OCI-LY1 (cell line): Measurements from ENCODE around the gene SERPINE1.

Experiments
- H2AFZ ChIP-seq: fragments of 200-600 bp; sonication (generic), shearing (Covaris generic); 2 replicates; pipeline ENCODE4 v1.6.0; 2014; ENCODE audit warnings: antibody characterized with exemption, mild to moderate bottlenecking, low read length
- H3F3A ChIP-seq: fragments of 200-600 bp; sonication (generic), shearing (Covaris generic); 2 replicates; pipeline ENCODE4 v1.6.0; 2014; ENCODE audit warnings: mild to moderate bottlenecking, antibody characterized with exemption, low read length, moderate library complexity; ENCODE audit not compliant: insufficient read depth
- H3K27ac ChIP-seq: fragments of 200-600 bp; sonication (generic); 2 replicates; pipeline ENCODE4 v1.5.1; 2014; ENCODE audit warnings: low read length, mixed run types, mild to moderate bottlenecking, low read depth; ENCODE audit not compliant: poor library complexity, severe bottlenecking
- H3K27me3 ChIP-seq: fragments of 200-600 bp; sonication (generic); 2 replicates; pipeline ENCODE4 v1.6.0; 2014; ENCODE audit warnings: antibody characterized with exemption, mild to moderate bottlenecking, low read length, moderate library complexity; ENCODE audit not compliant: insufficient read depth
- H3K36me3 ChIP-seq: fragments of 200-600 bp; sonication (generic); 2 replicates; pipeline ENCODE4 v1.6.1; 2014; ENCODE audit warnings: mild to moderate bottlenecking, antibody characterized with exemption, low read length, moderate library complexity, mixed read lengths; ENCODE audit not compliant: insufficient read depth
- H3K4me1 ChIP-seq: fragments of 200-600 bp; sonication (generic); 2 replicates; pipeline ENCODE4 v1.5.1; 2014; ENCODE audit warnings: mild to moderate bottlenecking, low read length, moderate library complexity; ENCODE audit not compliant: insufficient read depth, severe bottlenecking
- H3K4me2 ChIP-seq: fragments of 200-600 bp; sonication (generic), shearing (Covaris generic); 2 replicates; pipeline ENCODE4 v1.6.1; 2014; ENCODE audit warnings: low read length
- H3K4me3 ChIP-seq: fragments of 200-600 bp; sonication (generic); 2 replicates; pipeline ENCODE4 v1.5.1; 2014; ENCODE audit warnings: low read length, low read depth, mild to moderate bottlenecking, mixed read lengths; ENCODE audit not compliant: poor library complexity, severe bottlenecking
- H3K79me2 ChIP-seq: fragments of 200-600 bp; shearing (Covaris generic); 2 replicates; pipeline ENCODE4 v1.6.1; 2016; ENCODE audit warnings: mixed run types, low read length, mixed read lengths; ENCODE audit not compliant: insufficient read depth
- H3K9ac ChIP-seq: fragments of 200-600 bp; sonication (generic), shearing (Covaris generic); 2 replicates; pipeline ENCODE4 v1.6.1; 2014; ENCODE audit warnings: mild to moderate bottlenecking, low read length, mixed read lengths
- H3K9me2 ChIP-seq: fragments of 200-600 bp; sonication (generic), shearing (Covaris generic); 2 replicates; pipeline ENCODE4 v1.6.1; 2014; ENCODE audit warnings: low read depth, mild to moderate bottlenecking, low read length, mixed read lengths
- H3K9me3 ChIP-seq: fragments of 200-600 bp; shearing (Covaris generic); 2 replicates; pipeline ENCODE4 v1.6.1; 2014; ENCODE audit warnings: low read length, mixed read lengths
- H4K20me1 ChIP-seq: fragments of 200-600 bp; sonication (generic), shearing (Covaris generic); 2 replicates; pipeline ENCODE4 v1.6.0; 2016; ENCODE audit warnings: mild to moderate bottlenecking, low read length; ENCODE audit not compliant: insufficient read depth
- EZH2 ChIP-seq: fragments of 200-600 bp; sonication (generic), shearing (Covaris generic); IDR thresholded peaks from 2 replicates; pipeline ENCODE4 v1.8.0; 2017; ENCODE audit warnings: borderline replicate concordance, mixed run types, mild to moderate bottlenecking, antibody characterized with exemption, low read length, moderate library complexity, mixed read lengths
- TF ChIP-seq, protein P1 (sequence below): fragments of 200-600 bp; sonication (generic), shearing (Covaris generic); IDR thresholded peaks from 2 replicates; pipeline ENCODE4 v1.5.1; 2017; ENCODE audit warnings: mild to moderate bottlenecking, antibody characterized with exemption, low read length, moderate library complexity, mixed read lengths

Gene SERPINE1

DNA sequence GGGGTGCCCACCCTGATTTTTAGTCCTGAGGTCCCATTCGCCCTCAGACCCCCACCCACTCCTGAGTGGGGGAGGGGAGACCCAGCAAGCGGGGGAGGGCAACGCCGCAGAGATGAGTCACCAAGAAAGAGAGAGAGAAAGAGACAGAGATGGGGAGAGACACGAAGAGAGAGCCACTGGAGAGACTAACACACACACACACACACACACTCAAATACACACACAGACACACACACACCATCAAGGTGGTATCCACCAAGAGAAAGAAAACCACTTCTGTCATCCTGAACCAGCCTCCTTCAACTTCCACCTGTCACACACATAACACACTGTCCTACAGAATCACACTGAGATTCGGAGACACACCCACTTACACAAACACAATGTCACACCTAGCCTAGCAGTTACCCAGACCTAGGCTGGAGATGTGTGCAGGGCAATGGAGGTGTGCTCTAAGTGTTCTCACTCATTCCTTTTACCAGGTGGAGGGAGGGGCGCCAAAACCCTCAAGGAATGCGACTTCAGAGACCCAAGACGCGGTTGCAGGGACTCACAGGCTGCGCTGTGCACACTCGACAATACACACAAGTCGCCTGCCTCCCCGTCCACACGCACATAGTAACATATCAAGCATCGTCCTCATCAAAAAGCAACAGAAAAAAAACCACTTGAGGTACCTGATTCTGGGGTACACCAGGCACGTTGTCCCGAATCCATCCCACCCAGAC is 42.4 kb downstream of the SERPINE1 start:
- Histone ChIP-seq H3K27me3 (peaks cover 10% of the 10 kb centered on the region), H3F3A (no peaks in the 10 kb centered on the region)

DNA sequence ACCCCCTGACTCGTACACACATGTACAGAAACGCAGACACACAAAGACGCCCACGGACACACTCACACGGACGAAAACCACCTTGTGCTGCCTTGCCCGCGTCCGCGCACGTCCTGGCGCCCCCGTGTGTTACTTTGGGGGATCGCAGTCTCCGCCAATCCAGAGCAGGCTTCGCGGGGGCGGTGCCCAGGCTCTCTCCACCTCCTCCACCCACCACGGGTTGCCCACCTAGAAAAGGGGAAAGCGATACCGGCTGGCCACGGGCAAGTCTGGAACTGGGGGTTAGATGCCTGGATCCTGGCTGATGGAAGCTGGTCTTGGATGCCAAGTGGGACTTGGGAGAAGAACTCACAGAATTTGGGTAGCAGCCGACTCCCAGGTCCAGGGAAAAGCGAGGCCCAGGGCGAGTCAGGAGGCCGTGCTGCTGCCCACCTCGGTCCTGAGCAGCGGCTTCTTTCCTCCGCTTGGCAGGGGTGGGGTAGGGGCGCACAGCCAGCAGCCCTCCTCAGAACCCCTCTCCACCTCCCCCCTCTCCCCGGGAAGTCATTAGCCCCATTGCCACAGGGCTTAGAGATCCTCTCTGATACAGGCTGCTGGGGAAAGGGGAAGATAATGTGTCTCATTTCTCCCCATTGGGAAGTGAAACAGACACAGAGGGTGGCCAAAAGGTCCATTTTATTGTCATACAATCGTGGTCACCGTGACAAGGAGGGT is 43.1 kb downstream of the SERPINE1 start:
- H3K4me1 ChIP-seq: peaks cover 6% of the 10 kb centered on the region
- H3K9me2 ChIP-seq: no peaks in the 10 kb centered on the region
- peak overlapping the region; percentile 10; the same call in 1 of the 2 replicates for H3K4me2 ChIP-seq
- H3K36me3 ChIP-seq: no peaks in the 10 kb centered on the region
- H3K27me3 ChIP-seq: peaks cover 10% of the 10 kb centered on the region
- H3K79me2 ChIP-seq: no peaks in the 10 kb centered on the region
- TF ChIP-seq, protein P1, sequence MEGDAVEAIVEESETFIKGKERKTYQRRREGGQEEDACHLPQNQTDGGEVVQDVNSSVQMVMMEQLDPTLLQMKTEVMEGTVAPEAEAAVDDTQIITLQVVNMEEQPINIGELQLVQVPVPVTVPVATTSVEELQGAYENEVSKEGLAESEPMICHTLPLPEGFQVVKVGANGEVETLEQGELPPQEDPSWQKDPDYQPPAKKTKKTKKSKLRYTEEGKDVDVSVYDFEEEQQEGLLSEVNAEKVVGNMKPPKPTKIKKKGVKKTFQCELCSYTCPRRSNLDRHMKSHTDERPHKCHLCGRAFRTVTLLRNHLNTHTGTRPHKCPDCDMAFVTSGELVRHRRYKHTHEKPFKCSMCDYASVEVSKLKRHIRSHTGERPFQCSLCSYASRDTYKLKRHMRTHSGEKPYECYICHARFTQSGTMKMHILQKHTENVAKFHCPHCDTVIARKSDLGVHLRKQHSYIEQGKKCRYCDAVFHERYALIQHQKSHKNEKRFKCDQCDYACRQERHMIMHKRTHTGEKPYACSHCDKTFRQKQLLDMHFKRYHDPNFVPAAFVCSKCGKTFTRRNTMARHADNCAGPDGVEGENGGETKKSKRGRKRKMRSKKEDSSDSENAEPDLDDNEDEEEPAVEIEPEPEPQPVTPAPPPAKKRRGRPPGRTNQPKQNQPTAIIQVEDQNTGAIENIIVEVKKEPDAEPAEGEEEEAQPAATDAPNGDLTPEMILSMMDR: peak; percentile 98
- no peak for TF ChIP-seq EZH2
- H2AFZ ChIP-seq: no peak overlapping the region
- no peak overlapping the region for H3K9ac ChIP-seq
- H3F3A ChIP-seq: no peaks in the 10 kb centered on the region
- no peaks in the 10 kb centered on the region for H4K20me1 ChIP-seq
- no peak overlapping the region for H3K27ac ChIP-seq
- no peaks in the 10 kb centered on the region for H3K9me3 ChIP-seq
- H3K4me3 ChIP-seq: no peak overlapping the region

More for the DNA sequence above, 42.4 kb downstream of the SERPINE1 start:
- Histone ChIP-seq H3K4me3 (no peak overlapping the region), H3K36me3 (no peaks in the 10 kb centered on the region), H4K20me1 (no peaks in the 10 kb centered on the region), H3K4me2 (peak overlapping the region; percentile 10; the same call in 1 of the 2 replicates), H3K9me2 (no peaks in the 10 kb centered on the region), H3K9me3 (no peaks in the 10 kb centered on the region), H2AFZ (no peak overlapping the region), H3K27ac (no peak overlapping the region), H3K9ac (no peak overlapping the region), H3K4me1 (peaks cover 6% of the 10 kb centered on the region), H3K79me2 (no peaks in the 10 kb centered on the region)
- TF ChIP-seq, protein P1: no peak
- no peak for TF ChIP-seq EZH2

DNA sequence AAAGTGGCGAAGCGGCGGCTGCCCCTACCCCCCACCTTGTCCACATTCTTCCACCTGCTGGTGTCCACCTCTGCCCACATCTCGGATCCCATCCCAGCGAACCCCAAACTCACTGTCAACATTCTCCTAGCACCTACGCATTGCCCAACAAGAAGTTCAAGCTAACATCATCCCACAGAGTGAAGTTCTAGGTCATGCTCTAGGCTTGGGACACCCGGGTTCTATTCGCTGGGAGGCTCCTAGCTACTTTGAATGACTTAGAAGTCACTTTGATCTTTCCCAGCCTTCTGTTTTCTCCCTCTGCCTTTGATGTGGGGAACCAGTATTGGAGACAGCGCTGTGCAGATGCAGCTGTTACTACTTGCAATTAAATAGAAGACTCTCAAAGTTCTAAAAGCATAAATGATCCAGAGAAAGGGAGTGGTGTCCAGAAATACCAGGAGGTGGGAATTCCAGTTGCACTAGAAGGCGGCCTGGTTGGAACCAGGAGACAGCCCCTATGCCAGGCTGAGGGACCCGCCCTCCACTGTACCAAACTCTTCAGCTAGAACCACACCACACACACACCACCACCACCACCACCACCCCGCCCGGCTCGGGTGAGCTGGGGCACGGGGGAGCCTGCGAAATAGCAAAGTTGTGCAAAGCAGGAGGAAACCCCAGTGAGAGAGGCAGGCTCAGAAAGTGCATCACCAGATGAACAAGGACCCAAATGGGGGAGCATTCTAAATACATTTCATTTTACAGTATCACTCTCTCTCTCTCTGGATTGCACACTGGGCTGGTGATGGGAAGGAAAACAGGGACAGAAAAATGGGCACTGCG is 43.9 kb downstream of the SERPINE1 start:
- Histone ChIP-seq H2AFZ (no peak overlapping the region), H3K27me3 (peaks cover 10% of the 10 kb centered on the region), H3K9ac (no peak overlapping the region), H3K27ac (no peak overlapping the region), H3K4me2 (no peak overlapping the region), H3K36me3 (no peaks in the 10 kb centered on the region), H4K20me1 (no peaks in the 10 kb centered on the region), H3K79me2 (no peaks in the 10 kb centered on the region), H3K4me1 (peaks cover 2% of the 10 kb centered on the region), H3K4me3 (no peak overlapping the region), H3F3A (no peaks in the 10 kb centered on the region), H3K9me2 (no peaks in the 10 kb centered on the region), H3K9me3 (no peaks in the 10 kb centered on the region)
- TF ChIP-seq, protein P1: no peak
- no peak for TF ChIP-seq EZH2
